PFSK-1 (cell line): ENCODE results near the gene NUP188.

Source experiments
- POLR2AphosphoS5 ChIP-seq: IDR thresholded peaks from 2 replicates; pipeline ENCODE4 v1.6.1; 2012; ENCODE audit warnings: low read depth, mild to moderate bottlenecking, control low read depth, low read length, moderate library complexity
- SIN3A ChIP-seq: IDR thresholded peaks from 2 replicates; pipeline ENCODE4 v1.6.1; 2012; ENCODE audit warnings: mild to moderate bottlenecking, low read length, moderate library complexity, borderline replicate concordance; ENCODE audit not compliant: insufficient read depth

DNA sequence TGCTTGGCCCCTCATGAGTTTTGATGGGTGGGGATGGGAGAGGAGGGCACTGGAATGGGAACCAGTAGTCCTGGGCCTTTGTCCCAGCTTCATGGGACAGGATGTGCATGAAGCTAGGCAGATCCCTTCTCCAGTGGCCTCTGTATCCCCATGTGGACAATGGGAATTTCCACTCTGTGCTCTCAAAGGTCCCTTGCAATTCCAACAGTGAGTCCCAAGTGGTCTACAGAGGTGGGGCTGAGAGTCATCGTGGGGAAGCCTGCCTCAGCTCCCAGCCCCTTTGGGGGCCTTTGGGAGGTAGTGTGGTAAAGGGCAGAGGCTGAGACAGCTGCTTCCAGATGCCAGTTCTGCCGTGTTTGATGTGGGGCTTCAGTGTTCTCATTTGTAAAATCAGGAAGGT is 28.6 kb upstream of the NUP188 start:
- TF ChIP-seq SIN3A (no peak), POLR2AphosphoS5 (no peak)
